C4-2B (cell line): Measurements from ENCODE around the gene JKAMP.

Experiments
- H3K27ac ChIP-seq: fragments of 450-650 bp; 2 replicates; pipeline ENCODE4 v1.5.1; 2017
- CTCF ChIP-seq: fragments of 450-650 bp; conservative IDR thresholded peaks from 2 replicates; pipeline ENCODE4 v1.5.1; 2017; ENCODE audit warnings: mild to moderate bottlenecking
- ZFX ChIP-seq: fragments of 450-650 bp; IDR thresholded peaks from 2 replicates; pipeline ENCODE4 v1.6.1; 2017

JKAMP gene

GRCh38 chr14:59451849-59452248, 32.5 kb upstream of the JKAMP start:
- TF ChIP-seq ZFX (no peak), CTCF (no peak)
- no peak overlapping the region for H3K27ac ChIP-seq

GRCh38 chr14:59454139-59454538, 30.2 kb upstream of the JKAMP start:
- TF ChIP-seq ZFX (no peak), CTCF (no peak)
- no peak overlapping the region for H3K27ac ChIP-seq

GRCh38 chr14:59455411-59455810, 28.9 kb upstream of the JKAMP start:
- no peak overlapping the region for H3K27ac ChIP-seq
- TF ChIP-seq ZFX (no peak), CTCF (no peak)

GRCh38 chr14:59458486-59458885, 25.8 kb upstream of the JKAMP start:
- TF ChIP-seq ZFX (no peak), CTCF (no peak)
- no peak overlapping the region for H3K27ac ChIP-seq

GRCh38 chr14:59460378-59460777, 23.9 kb upstream of the JKAMP start:
- H3K27ac ChIP-seq, result no peak overlapping the region
- TF ChIP-seq CTCF, result no peak
- no peak for TF ChIP-seq ZFX

- no peak for TF ChIP-seq ZFX
- no peak for TF ChIP-seq CTCF
- no peak overlapping the region for H3K27ac ChIP-seq
These were observed 22.4 kb upstream of the JKAMP start for GRCh38 chr14:59461891-59462290.

- TF ChIP-seq ZFX (no peak), CTCF (no peak)
- no peak overlapping the region for H3K27ac ChIP-seq
These were observed 20.4 kb upstream of the JKAMP start for GRCh38 chr14:59463787-59464485.
